Eye (tissue), 1 donor: Measurements from ENCODE around the gene B4GALNT1.
"Not testable (repeated sequence)": the region's sequence is repeated elsewhere in the genome, so short reads cannot be mapped to it uniquely, and the experiment has no call there.

ENCODE experiments used
- DNase-seq: peaks from one replicate; pipeline ENCODE4 v3.0.0-alpha.2; 2015

The B4GALNT1 gene

GRCh38 chr12:57620245-57620935, 12.6 kb downstream of the B4GALNT1 start:
- no peak for DNase-seq

GRCh38 chr12:57619434-57620244, 13.4 kb downstream of the B4GALNT1 start:
- peak; percentile 44 for DNase-seq

- no peak for DNase-seq
Observed at GRCh38 chr12:57618966-57619433, 14.0 kb downstream of the B4GALNT1 start.

GRCh38 chr12:57618431-57618830, 14.6 kb downstream of the B4GALNT1 start:
- DNase-seq = not testable (repeated sequence)

- no peak for DNase-seq
Observed at GRCh38 chr12:57617942-57618341, 15.1 kb downstream of the B4GALNT1 start.

- no peak for DNase-seq
Observed at GRCh38 chr12:57616383-57617101, 16.5 kb downstream of the B4GALNT1 start.

GRCh38 chr12:57615637-57616036, 17.4 kb downstream of the B4GALNT1 start:
- DNase-seq = no peak

- DNase-seq = no peak
Observed at GRCh38 chr12:57614948-57615500, 18.0 kb downstream of the B4GALNT1 start.

GRCh38 chr12:57614178-57614947, 18.6 kb downstream of the B4GALNT1 start:
- DNase-seq = peak; percentile 51

- no peak for DNase-seq
Observed at GRCh38 chr12:57613427-57614109, 19.4 kb downstream of the B4GALNT1 start.

- no peak for DNase-seq
Observed at GRCh38 chr12:57612711-57613426, 20.1 kb downstream of the B4GALNT1 start.

GRCh38 chr12:57611827-57612710, 20.9 kb downstream of the B4GALNT1 start:
- peak; percentile 42 for DNase-seq

GRCh38 chr12:57611108-57611826, 21.7 kb downstream of the B4GALNT1 start, which contains the start of gene ARHGEF25:
ARHGEF25 (plus strand) TSS chr12:57611435; CDS start chr12:57611895, 460 bp downstream.
- peak; percentile 89 for DNase-seq

- peak; percentile 79 for DNase-seq
Observed at GRCh38 chr12:57610554-57611107, 22.4 kb downstream of the B4GALNT1 start.

- no peak for DNase-seq
Observed at GRCh38 chr12:57609781-57610553, 23.0 kb downstream of the B4GALNT1 start.

- no peak for DNase-seq
Observed at GRCh38 chr12:57609101-57609780, 23.8 kb downstream of the B4GALNT1 start.

- no peak for DNase-seq
Observed at GRCh38 chr12:57607958-57608663, 24.9 kb downstream of the B4GALNT1 start.
